ENCODE measurements around the gene ERCC5. TPM values are rescaled to one million over a fixed set of nuclear protein-coding genes. Genes with fewer than 3 reads are reported as not detected.

Gene ERCC5
- total and polyA plus RNA-seq, 2 donors (not counting 1 experiment from before 2014, with no cell fraction given): 34.7 to 88.3 TPM

GRCh38 chr13:102838982-102839381 lies 6.8 kb upstream of the ERCC5 start:
- intact Hi-C loops (cut with micrococcal nuclease): no loop called here
- H3K4me1 Mint-ChIP-seq: peaks cover 1% of the 10 kb centered on the region
- ATAC-seq (ENCODE audit: low read depth) (no peak), DNase-seq (no peak)
- no peak for TF ChIP-seq EZH2 (IDR thresholded peaks at IDR 0.05; ENCODE audit: borderline replicate concordance, insufficient read depth, low read depth, low read length, poor library complexity, severe bottlenecking)
- no peak for TF ChIP-seq CTCF (IDR thresholded peaks at IDR 0.05)
- Histone ChIP-seq H3K79me2 (ENCODE audit: control insufficient read depth, insufficient read depth, low read length) (peaks cover 1% of the 10 kb centered on the region), H3K4me3 (ENCODE audit: control extremely low read depth in 1 of 5, extremely low read depth in 1 of 5, insufficient read depth in 1 of 5, low read depth in 2 of 5, low read length in 4 of 5) (no peak overlapping the region), H2AFZ (ENCODE audit: insufficient read depth, low read depth, low read length, poor library complexity, severe bottlenecking) (no peak overlapping the region), H3K9me3 (ENCODE audit: control extremely low read depth in 1 of 3, control insufficient read depth in 2 of 3, insufficient read depth in 1 of 3, low read length in 2 of 3) (no peaks in the 10 kb centered on the region), H4K20me1 (ENCODE audit: control insufficient read depth, insufficient read depth, low read length, poor library complexity, severe bottlenecking) (no peaks in the 10 kb centered on the region), H3K9ac (ENCODE audit: low read length) (no peak overlapping the region), H3K36me3 (replicated peaks in 1 of 2; ENCODE audit: control extremely low read depth in 1 of 2, control insufficient read depth in 1 of 2, extremely low read depth in 1 of 2, insufficient read depth in 2 of 2, low read length in 1 of 2) (no peaks in the 10 kb centered on the region), H3K4me2 (replicated peaks; ENCODE audit: low read depth, low read length, poor library complexity, severe bottlenecking) (no peak overlapping the region), H3K4me1 (ENCODE audit: control insufficient read depth in 2 of 2, insufficient read depth in 2 of 2, low read length in 2 of 2) (no peaks in the 10 kb centered on the region), H3K27me3 (replicated peaks in 1 of 4; ENCODE audit: control extremely low read depth in 1 of 4, control insufficient read depth in 3 of 4, insufficient read depth in 4 of 4, low read length in 3 of 4) (no peaks in the 10 kb centered on the region), H3K27ac (ENCODE audit: low read length in 2 of 2) (no peak overlapping the region)
- H3K27me3 Mint-ChIP-seq: no peaks in the 10 kb centered on the region
- ChIA-PET POLR2A (no interaction called here), CTCF (interaction anchor here (1.0 kb wide), 1 partner anchor 247 kb away, joined by 3 read pairs; no protein-coding TSS in a partner anchor)
- H3K9me3 Mint-ChIP-seq (ENCODE audit: insufficient read depth): no peaks in the 10 kb centered on the region
- WGBS (ENCODE audit: insufficient coverage): 39% methylated on average over 2 of the region's 4 CpGs
- H3K4me3 Mint-ChIP-seq: no peak overlapping the region
- H3K27ac Mint-ChIP-seq: no peak overlapping the region

GRCh38 chr13:102839462-102839861 lies 6.4 kb upstream of the ERCC5 start:
- Mint-ChIP-seq H3K4me1 (peaks cover 3% of the 10 kb centered on the region), H3K9me3 (ENCODE audit: insufficient read depth) (no peaks in the 10 kb centered on the region), H3K4me3 (no peak overlapping the region), H3K27me3 (no peaks in the 10 kb centered on the region), H3K27ac (no peak overlapping the region)
- Histone ChIP-seq H3K9ac (ENCODE audit: low read length) (no peak overlapping the region), H3K79me2 (ENCODE audit: control insufficient read depth, insufficient read depth, low read length) (peaks cover 6% of the 10 kb centered on the region), H3K9me3 (ENCODE audit: control extremely low read depth in 1 of 3, control insufficient read depth in 2 of 3, insufficient read depth in 1 of 3, low read length in 2 of 3) (no peaks in the 10 kb centered on the region), H3K36me3 (replicated peaks in 1 of 2; ENCODE audit: control extremely low read depth in 1 of 2, control insufficient read depth in 1 of 2, extremely low read depth in 1 of 2, insufficient read depth in 2 of 2, low read length in 1 of 2) (no peaks in the 10 kb centered on the region), H3K27ac (ENCODE audit: low read length in 2 of 2) (no peak overlapping the region), H3K27me3 (replicated peaks in 1 of 4; ENCODE audit: control extremely low read depth in 1 of 4, control insufficient read depth in 3 of 4, insufficient read depth in 4 of 4, low read length in 3 of 4) (no peaks in the 10 kb centered on the region), H4K20me1 (ENCODE audit: control insufficient read depth, insufficient read depth, low read length, poor library complexity, severe bottlenecking) (no peaks in the 10 kb centered on the region), H3K4me3 (ENCODE audit: control extremely low read depth in 1 of 5, extremely low read depth in 1 of 5, insufficient read depth in 1 of 5, low read depth in 2 of 5, low read length in 4 of 5) (no peak overlapping the region), H2AFZ (ENCODE audit: insufficient read depth, low read depth, low read length, poor library complexity, severe bottlenecking) (no peak overlapping the region), H3K4me1 (ENCODE audit: control insufficient read depth in 2 of 2, insufficient read depth in 2 of 2, low read length in 2 of 2) (peaks cover 0 to 1% of the 10 kb centered on the region in 2 donors), H3K4me2 (replicated peaks; ENCODE audit: low read depth, low read length, poor library complexity, severe bottlenecking) (no peak overlapping the region)
- DNase-seq: no peak
- TF ChIP-seq EZH2 (IDR thresholded peaks at IDR 0.05; ENCODE audit: borderline replicate concordance, insufficient read depth, low read depth, low read length, poor library complexity, severe bottlenecking) (no peak), CTCF (IDR thresholded peaks at IDR 0.05) (no peak)
- intact Hi-C loops (cut with micrococcal nuclease): no loop called here
- CTCF ChIA-PET: interaction anchor here (1.0 kb wide), 1 partner anchor 247 kb away, joined by 3 read pairs; no protein-coding TSS in a partner anchor
- WGBS (ENCODE audit: insufficient coverage): 93% methylated on average over 3 of the region's 5 CpGs
- ATAC-seq (ENCODE audit: low read depth): no peak
- POLR2A ChIA-PET: interaction anchor here (0.8 kb wide), 1 partner anchor 262 kb away, joined by 3 read pairs; no protein-coding TSS in a partner anchor
